ENCODE measurements around the gene AUTS2. TPM values are rescaled to one million over a fixed set of nuclear protein-coding genes. Genes with fewer than 3 reads are reported as not detected.

AUTS2 gene
- total RNA-seq, 2 donors from 2014 or later = 0.53 to 2.2 TPM

DNA sequence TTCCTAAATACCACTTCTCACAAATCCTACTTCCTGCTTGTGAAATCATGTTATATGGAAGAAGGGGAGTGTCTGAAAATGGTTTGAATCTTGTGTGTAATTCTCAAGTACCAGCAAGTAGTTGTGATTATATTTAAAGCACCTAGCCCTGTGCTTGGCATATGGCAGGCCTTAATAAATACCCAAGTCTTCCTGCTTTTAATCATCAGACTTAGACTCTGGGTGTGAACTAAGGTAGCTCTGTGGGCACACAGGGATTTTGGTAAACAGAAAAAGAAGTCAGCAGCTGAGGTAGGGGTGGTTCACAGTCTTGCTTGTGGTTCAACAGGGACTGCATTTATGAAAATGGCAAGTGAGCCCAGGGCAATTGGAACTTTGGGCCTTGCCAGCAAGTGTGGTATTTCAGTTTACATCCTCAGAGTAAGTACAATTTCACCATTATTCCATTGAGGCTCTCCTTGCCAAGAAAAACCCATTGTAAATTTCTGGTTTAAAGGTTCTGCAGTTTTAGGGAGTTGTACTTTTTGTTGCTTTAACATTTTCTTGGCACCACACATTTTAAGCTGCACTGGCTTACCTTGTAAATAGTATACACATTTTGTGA, 215.5 kb downstream of the AUTS2 start:
- H3K27ac Mint-ChIP-seq = no peak overlapping the region

DNA sequence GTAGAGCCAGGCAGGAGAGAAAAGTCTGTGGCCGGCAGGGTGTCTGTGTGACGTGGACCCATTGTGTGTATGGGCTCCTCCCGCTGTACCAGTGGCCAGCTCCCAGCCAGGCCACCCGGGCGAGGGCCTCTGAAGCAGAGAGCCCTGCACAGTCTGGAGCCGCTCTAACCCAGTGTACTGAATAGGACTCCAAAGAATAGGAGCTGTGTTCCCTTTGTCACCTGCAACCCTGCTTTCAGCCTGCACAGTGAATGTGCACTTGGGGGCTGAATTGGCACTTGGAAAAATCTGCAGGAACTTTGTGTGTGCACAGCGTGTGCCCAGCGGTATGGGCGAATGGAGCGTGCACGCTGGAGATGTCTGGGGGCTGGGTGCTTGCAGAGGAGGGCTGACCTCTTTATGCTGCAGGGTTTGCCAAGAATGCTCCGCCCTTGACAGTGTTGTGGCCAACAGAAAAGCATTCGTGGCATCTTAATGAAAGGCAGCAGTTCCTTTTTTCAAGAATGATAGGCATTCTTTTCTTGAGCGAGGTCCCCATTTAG, 216.2 kb downstream of the AUTS2 start:
- Mint-ChIP-seq H3K27ac (no peak overlapping the region), H3K9me3 (peaks cover 5 to 10% of the 10 kb centered on the region in 2 donors), H3K36me3 (peaks cover 0 to 7% of the 10 kb centered on the region in 2 donors)
- DNase-seq (ENCODE audit: low spot score in 2 of 2) (no peak), ATAC-seq (no peak)

More for the DNA sequence above, 215.5 kb downstream of the AUTS2 start:
- ATAC-seq (no peak), DNase-seq (ENCODE audit: low spot score in 2 of 2) (no peak)
- Mint-ChIP-seq H3K9me3 (peaks cover 6 to 10% of the 10 kb centered on the region in 2 donors), H3K36me3 (peaks cover 0 to 7% of the 10 kb centered on the region in 2 donors)

DNA sequence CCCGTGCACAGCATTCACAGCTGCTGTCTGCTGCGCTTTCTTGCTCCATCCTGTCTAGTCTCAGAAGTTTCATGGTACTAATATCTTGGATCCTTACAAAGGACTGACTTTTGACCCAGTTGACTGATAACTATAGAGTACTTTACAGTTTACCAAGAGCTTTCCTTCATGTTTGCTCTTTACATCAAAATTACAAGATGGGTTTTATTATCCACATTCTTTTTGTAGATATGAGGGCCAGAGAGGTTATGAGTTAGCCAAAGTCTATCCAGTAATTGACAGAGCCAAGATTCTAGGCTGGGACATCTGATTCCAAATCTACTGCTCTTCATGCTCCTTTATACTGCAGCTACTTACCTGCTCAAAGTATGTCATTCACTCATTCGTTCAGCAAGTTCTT, 218.2 kb downstream of the AUTS2 start:
- Mint-ChIP-seq H3K9me3 (peaks cover 5% of the 10 kb centered on the region in 2 donors), H3K27ac (no peak overlapping the region), H3K36me3 (peaks cover 0 to 8% of the 10 kb centered on the region in 2 donors)
- no peak for ATAC-seq
- no peak for DNase-seq (ENCODE audit: low spot score in 2 of 2)

DNA sequence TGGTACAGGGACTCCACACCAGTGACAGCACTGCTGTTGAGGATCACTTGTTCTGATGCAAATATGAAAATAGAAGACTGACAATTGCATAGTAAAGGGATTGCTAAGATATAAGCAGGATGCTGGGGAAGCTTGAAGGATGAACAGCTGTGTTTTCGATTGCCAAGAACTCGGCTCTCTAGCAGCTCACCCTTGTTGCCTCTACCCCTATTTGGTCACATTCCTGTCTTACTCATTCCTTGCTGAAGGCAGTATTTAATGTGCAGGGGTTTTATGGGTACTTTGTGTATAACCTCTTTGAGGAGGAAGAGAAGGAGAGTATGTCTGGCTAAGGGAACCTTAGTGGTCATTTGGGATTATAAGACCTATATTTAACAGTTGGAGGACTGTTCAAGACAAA, 218.8 kb downstream of the AUTS2 start:
- Mint-ChIP-seq H3K9me3 (peaks cover 5% of the 10 kb centered on the region in 2 donors), H3K36me3 (peaks cover 0 to 8% of the 10 kb centered on the region in 2 donors), H3K27ac (no peak overlapping the region)
- ATAC-seq = no peak
- DNase-seq (ENCODE audit: low spot score in 2 of 2) = no peak

DNA sequence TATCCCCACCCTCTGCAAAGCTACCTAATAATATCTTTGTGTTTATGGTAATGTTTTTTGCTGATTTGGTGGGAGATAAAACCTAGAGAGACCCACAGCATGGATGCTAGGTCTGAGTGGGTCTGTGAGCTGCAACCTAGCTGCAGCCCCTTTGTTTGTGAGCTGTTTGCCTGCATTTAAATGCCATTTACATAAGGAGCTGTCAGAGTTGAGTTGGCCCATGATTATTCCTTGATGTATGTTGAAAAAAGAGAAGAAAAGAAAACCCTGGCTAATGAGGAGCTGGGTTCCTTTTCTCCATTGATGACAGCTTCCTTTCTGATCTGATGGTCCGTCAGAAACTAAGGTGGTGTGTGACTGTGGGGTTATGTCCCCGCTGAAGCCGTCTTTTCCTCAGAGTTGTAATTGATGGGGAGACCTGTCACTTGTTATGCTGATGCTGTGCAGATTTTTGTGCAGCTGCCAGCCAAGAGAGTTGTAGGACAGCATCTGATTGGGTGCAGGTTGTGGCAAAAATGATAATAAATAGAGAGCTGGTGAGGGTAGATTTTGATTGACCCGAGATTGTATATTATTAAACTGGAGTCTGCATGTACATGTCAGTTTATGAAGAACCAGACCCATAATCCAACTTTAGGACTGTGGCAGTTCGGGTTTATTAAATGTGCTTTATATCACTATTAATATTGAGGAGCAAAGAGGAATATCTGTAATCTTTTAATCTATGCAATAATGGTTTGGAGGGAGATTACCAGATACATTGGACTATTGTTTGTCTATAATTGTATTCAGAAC, 219.8 kb downstream of the AUTS2 start:
- DNase-seq (ENCODE audit: low spot score in 2 of 2) (no peak), ATAC-seq (no peak)
- peaks cover 0 to 8% of the 10 kb centered on the region in 2 donors for H3K36me3 Mint-ChIP-seq
- no peak overlapping the region for H3K27ac Mint-ChIP-seq
- H3K9me3 Mint-ChIP-seq = peaks cover 1 to 5% of the 10 kb centered on the region in 2 donors

DNA sequence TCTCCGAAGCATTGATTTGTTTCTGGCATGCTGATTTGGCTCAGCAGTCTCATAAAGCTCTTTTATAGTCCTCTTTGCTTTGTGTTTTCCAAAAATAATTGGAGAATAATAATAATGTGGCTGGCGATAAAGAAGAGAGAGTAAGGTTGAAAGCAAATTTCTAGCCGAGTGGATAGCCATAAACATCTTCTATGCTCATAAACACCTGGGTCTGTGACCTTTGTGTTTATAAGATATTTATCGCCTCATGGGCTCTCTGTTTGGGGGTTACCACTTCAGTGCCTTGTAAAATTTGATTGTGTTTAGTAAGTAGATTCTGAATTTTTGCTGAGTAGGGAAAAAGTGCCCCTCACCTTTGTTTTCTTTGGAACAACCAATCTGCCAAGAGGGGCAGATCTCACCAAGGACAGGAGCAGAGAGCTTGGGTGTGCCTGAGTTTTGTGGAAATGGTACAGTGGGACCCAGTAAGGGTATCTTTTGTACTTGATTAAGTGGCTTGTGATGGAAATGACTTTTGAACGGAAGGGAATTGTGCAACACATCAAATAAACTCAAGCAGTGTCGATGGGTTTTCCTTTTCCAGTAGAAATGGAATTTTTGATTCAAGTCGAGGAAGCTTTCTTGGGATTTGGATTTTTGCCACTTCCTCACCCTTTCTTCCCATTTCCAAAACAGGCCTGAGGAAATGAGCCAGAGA, 220.5 kb downstream of the AUTS2 start:
- Mint-ChIP-seq H3K9me3 (peaks cover 0 to 5% of the 10 kb centered on the region in 2 donors), H3K36me3 (peaks cover 0 to 8% of the 10 kb centered on the region in 2 donors), H3K27ac (no peak overlapping the region)
- no peak for DNase-seq (ENCODE audit: low spot score in 2 of 2)
- no peak for ATAC-seq

DNA sequence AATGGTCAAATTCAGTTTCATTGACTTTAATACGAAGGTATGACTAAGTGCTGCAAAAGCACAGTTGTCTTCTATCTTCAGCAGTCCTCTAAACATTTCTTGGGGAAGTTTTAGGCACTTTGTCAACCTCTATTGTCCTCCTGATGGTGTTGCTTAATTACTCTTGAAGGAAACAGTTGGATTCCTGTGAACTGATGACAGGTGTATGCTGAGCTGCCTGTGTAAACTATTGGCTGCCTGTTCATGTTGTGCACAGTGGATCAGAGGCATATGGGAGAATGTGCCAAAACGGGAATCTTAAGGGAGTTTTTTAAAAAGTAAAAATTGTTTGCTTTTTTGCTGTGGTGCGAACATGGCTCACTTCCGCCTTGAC, 221.0 kb downstream of the AUTS2 start:
- DNase-seq (ENCODE audit: low spot score in 2 of 2) (no peak), ATAC-seq (no peak)
- H3K27ac Mint-ChIP-seq = no peak overlapping the region
- H3K9me3 Mint-ChIP-seq = peaks cover 0 to 5% of the 10 kb centered on the region in 2 donors
- H3K36me3 Mint-ChIP-seq = peaks cover 0 to 8% of the 10 kb centered on the region in 2 donors

DNA sequence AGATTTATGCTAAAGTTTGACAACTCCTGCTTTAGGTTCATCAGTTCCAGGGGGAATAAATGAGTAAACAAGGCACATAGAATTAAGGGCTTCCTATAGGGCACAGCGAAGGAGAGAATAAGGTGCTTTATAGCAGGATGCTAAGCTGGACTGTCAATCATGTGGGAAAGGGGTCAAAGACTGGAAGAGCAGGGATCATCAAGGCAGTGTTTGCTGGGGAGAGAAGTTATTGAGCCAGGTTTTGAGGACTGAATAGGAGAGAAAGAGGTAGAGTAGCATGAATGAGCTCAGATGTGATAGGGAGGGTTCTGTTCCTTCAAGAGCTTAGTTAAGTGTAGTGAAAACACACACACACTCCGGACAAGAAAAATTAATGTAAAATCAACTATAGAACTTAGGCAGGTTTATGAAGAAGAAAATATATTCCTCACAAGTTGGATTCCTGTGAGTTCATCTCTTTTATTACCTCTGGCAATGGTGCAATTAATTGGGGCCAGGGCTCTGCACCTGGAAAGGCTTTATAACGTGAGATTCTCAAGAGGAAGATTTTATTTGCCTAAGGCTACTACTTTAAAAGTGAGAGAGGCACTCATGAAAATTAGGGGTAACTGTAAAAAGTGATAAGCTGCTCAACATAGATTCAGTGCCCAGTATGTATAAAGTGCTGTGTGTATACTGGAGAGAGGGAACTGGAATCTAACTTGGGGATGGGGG, 222.4 kb downstream of the AUTS2 start:
- H3K36me3 Mint-ChIP-seq = peaks cover 0 to 8% of the 10 kb centered on the region in 2 donors
- ATAC-seq (no peak), DNase-seq (ENCODE audit: low spot score in 2 of 2) (no peak)
- H3K9me3 Mint-ChIP-seq = peaks cover 0 to 5% of the 10 kb centered on the region in 2 donors
- H3K27ac Mint-ChIP-seq = no peak overlapping the region

DNA sequence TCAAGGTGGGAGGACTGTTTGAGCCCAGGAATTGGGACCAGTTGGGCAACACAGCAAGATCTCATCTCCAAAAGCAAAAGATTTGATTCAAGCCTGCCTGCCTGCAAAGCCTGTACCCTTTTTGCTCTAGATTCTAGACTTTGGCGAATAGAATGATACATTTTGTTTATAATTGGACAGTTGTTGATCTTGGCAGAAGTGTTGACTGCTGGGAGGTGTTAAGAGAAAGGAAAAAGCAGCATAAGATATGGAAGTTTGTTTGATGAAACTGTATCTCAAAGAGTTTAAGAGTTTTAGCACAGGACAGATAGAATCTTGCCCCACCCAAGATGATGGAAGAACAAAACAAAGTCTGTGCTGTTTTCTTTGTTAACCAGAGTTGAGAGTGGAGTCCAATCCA, 224.1 kb downstream of the AUTS2 start:
- no peak for DNase-seq (ENCODE audit: low spot score in 2 of 2)
- H3K9me3 Mint-ChIP-seq = peaks cover 0 to 5% of the 10 kb centered on the region in 2 donors
- no peak for ATAC-seq
- no peak overlapping the region for H3K27ac Mint-ChIP-seq
- peaks cover 0 to 8% of the 10 kb centered on the region in 2 donors for H3K36me3 Mint-ChIP-seq

DNA sequence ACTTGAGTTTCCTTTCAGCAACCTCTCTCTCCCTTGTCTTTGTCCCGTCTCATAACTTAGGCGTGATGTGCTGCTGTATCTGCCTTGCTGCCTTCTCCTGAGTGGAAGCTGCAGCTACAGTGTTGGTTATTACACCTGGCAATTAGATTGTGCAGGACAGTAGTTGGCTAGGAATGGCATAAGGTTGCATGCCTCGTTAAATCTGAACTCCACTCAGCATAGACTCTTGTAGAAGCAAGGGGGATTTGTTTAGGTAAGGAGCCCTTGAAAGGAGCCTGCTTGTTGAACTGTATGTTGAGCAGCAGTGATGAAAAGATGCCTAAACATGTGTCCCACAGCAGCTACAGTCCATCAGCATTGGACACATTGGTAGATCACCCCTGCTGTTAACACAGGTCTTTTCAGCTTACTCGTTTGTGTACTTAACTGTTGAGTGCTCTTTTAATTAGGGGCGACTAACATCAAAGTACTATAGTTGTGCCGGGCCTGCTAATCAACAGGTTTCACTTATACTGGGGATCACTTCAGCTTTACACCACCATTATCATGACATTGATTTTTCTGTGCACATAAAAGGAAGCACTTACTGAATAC, 225.0 kb downstream of the AUTS2 start:
- Mint-ChIP-seq H3K27ac (no peak overlapping the region), H3K36me3 (peaks cover 0 to 8% of the 10 kb centered on the region in 2 donors), H3K9me3 (peaks cover 0 to 5% of the 10 kb centered on the region in 2 donors)
- ATAC-seq = no peak
- no peak for DNase-seq (ENCODE audit: low spot score in 2 of 2)

DNA sequence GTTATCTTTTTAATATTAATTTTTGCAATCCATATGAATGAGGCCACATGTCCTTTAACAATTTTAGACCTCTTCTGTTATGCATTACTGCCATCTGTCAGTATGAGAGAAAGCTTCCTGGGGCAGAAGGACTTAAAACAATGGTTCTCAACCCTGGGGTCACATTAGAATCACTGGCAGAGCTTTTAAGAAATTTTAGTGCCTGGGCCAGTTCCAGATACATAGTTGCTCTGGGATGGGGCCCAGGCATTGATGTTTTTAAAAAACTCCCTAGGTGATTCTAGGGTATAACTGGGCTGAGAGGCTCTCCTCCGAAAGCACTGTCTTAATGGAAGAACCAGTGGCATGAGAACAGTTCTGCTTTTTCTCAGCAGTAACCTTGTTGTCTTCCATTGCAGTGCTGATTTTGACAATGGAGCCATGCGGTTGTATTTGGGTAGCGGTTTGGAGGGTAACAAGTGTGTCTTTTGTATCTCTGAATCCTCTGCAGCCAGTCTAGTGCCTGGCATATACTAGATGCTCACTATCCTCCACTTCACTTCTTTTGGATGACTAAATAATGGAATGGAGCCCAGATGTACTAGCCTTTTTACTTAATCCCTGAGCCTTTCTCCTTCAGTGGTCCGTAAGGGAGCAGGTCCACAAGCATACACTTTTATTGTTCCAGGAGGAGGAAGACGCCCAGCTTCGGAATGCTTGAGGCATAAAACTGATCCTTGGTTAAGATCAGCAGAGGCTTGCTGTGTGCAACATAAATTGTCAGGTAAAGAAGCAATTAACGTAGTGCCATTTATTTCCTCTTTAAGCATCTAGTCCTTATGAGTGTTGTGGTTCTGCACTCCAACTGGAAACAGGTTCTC, 227.1 kb downstream of the AUTS2 start:
- Mint-ChIP-seq H3K27ac (no peak overlapping the region), H3K9me3 (no peaks in the 10 kb centered on the region), H3K36me3 (no peaks in the 10 kb centered on the region)
- ATAC-seq (no peak), DNase-seq (ENCODE audit: low spot score in 2 of 2) (no peak)

DNA sequence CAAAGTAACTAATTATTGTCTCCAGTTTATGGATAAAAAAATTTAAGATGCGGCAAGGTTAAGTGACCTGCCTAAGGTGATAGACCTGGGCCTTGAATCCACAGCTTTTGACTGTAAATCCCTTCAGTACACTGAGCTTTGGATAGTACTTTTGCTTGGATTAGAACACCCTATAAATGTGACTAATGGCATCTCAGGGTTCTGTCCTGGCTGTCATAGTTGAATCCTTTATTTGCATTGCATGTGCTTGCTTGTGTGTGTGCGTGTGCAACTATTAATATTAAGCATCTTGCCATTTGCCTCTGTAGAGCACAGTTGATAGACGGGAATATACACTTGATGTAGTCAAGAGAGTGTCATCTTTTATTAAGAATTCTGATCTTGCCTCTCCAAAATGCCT, 228.0 kb downstream of the AUTS2 start:
- ATAC-seq = no peak
- no peaks in the 10 kb centered on the region for H3K36me3 Mint-ChIP-seq
- no peak for DNase-seq (ENCODE audit: low spot score in 2 of 2)
- no peak overlapping the region for H3K27ac Mint-ChIP-seq
- no peaks in the 10 kb centered on the region for H3K9me3 Mint-ChIP-seq

DNA sequence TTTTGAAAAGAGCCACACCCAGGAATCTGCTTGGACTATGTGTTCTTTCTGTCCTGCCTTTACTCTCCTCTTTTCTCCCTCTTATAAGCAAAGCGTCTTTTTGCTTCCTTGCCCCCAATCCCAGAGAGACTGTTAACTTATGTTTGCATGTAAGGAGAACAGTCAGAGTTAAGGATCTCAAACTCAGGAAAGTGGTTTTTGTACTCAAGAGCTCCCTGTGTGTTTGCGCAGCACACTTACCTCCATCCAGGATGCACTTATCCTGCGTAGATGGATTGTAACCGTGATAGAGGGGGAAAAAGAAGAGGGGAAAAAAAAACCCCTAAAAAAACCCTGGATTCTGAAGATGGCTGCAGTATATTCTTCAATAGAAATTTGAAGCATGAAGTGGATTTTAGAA, 228.9 kb downstream of the AUTS2 start:
- ATAC-seq (no peak), DNase-seq (ENCODE audit: low spot score in 2 of 2) (no peak)
- Mint-ChIP-seq H3K9me3 (no peaks in the 10 kb centered on the region), H3K27ac (no peak overlapping the region), H3K36me3 (no peaks in the 10 kb centered on the region)

DNA sequence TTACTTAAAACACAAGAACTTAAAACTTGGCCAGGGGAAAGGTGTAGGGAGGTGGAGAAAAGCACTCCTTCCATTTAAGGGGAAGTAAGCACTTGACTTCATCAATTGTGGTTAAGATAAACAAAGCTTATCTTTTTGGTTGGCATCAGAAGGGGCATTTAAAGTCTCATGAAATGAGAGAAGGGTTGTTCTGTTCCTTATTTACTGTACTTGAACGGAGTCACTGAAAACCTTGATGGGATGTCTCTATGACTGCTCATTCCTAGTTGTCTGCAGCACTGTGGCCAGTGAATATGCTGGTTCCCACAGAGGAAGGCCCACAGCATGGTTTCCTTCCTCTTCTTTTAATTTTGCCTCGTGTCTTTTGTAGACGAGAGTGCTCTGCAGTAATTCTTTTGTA, 229.3 kb downstream of the AUTS2 start:
- Mint-ChIP-seq H3K36me3 (no peaks in the 10 kb centered on the region), H3K9me3 (no peaks in the 10 kb centered on the region), H3K27ac (no peak overlapping the region)
- no peak for DNase-seq (ENCODE audit: low spot score in 2 of 2)
- ATAC-seq = no peak

DNA sequence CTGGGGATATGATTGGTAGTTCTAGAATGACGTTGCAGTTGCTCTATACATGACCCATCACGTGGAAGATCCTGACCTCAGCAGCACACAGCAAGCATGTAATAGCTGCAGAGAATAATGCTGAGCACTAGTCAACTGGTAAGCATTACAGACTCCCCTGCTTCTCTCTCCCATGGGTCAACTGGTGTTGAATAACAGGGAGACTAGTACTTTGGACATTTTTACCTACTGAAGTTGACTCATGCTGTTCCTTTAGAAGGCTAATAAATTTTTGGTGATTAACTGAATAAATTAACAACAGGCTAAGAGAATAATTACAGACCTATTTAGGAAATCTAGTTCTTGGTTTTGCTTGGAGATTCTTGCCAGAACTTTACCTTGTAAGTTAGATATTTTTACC, 234.1 kb downstream of the AUTS2 start:
- ATAC-seq = no peak
- H3K36me3 Mint-ChIP-seq = no peaks in the 10 kb centered on the region
- H3K27ac Mint-ChIP-seq = no peak overlapping the region
- no peaks in the 10 kb centered on the region for H3K9me3 Mint-ChIP-seq
- no peak for DNase-seq (ENCODE audit: low spot score in 2 of 2)

Measured in activated naive CD4-positive, alpha-beta T cell treated with anti-CD3 and anti-CD28 coated beads, Interleukin-2, amount 50 U/mL, for 72 hours (primary cell).